T-helper 9 cell (primary cell): ENCODE measurements around the gene ARL6IP4.

ENCODE experiments used
- DNase-seq: peaks from one replicate; pipeline ENCODE4 v3.0.0-alpha.2; 2020

The ARL6IP4 gene

DNA sequence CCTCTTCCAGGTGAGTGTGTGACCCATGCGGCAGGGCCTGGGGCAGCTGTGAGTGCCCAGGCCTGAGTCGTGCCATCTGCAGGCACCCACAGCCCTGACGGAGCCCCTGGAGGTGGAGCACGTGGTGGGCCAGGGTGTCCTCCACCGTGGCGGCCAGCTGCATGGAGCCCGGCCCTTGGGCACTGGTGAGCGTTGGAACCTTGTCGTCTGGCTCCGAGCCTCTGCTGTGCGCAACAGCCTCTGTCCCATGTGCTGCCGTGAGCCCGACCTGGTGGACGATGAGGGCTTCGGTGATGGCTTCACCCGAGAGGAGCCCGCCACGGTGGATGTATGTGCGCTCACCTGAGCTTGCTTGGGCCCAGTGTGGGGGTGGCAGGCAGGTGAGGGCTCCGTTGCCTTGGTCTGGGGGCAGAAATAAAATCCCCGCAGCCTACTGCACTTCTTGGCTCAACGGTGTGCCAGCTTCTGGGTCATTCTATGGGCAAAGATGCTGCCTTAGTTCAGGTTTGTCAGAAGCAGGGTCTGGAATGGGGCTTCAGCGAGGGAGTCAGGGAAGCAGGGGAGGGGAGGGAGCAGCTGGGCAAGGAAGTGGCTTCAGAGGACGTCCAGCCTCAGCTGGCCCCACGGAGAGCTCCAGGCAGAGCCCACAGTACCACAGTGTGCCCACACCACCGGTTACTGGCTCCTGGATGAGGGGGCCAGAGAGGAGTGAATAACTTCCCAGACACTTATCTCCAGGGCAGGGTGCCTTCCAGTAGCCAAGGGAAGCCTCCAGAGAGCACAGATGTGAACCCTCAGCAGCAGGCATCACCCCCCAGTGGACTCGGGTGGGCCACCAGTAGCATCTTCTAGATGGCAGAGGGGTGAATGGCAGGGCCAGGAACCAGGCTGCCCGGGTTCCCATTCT lies 1.2 kb upstream of the ARL6IP4 start:
- DNase-seq = no peak

DNA sequence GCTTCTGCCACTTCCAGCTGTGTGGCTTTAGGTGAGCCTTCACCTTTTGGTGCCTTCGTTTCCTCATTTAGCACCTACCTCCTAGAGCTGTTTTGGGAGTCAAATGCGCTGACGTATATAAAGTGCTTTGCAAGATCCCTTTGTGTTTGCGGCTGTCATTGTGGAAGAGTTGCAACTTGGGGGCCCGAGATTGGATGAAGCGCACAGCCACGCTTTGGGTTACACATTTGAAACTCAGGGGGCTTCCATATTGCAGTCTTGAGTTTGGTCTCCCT lies 636 bp upstream of the ARL6IP4 start:
- DNase-seq = no peak

DNA sequence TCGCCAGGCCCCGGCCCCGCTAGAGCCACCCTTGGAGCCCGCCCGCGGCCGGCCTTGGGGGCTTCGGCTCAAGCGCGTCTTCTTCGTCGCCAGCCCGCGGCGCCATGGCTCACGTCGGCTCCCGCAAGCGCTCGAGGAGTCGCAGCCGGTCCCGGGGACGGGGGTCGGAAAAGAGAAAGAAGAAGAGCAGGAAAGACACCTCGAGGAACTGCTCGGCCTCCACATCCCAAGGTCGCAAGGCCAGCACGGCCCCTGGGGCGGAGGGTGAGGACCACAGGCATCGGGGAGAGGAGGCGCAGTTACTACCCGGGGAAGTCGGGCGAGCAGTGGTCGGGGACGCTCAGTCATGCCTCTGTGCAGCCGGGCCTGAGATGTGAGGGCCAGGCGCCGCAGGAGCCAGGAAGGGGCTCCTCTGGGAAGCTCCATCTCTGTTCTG lies 573 bp downstream of the ARL6IP4 start:
- DNase-seq = no peak

DNA sequence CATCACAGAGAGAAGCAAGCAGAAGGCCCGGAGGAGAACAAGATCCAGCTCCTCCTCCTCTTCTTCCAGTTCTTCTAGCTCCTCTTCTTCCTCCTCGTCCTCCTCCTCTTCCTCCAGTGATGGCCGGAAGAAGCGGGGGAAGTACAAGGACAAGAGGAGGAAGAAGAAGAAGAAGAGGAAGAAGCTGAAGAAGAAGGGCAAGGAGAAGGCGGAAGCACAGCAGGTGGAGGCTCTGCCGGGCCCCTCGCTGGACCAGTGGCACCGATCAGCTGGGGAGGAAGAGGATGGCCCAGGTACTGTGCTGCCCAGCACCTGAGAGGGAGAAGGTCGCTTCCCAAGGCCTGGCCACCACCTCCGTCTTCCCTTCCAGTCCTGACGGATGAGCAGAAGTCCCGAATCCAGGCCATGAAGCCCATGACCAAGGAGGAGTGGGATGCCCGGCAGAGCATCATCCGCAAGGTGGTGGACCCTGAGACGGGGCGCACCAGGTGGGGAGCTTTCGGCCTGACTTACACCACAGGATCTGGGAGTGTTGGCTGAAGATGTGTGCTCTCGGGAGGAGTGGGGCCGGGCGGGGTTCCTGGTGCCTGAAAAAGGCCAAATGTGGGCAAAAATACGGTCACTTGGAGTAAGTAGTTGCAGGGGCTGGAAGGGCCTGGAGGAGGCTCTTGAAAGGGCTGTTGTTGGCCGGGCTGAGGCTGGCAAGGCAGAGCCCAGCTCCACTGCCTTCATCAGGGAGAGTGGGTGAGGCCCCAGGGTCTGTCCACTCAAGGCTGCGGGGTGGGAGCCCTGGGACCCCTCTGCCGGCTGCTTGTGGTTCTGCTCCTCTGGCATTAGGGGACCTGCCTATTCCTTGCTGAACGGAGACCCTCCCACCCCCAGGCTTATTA lies 1.4 kb downstream of the ARL6IP4 start:
- DNase-seq = no peak

DNA sequence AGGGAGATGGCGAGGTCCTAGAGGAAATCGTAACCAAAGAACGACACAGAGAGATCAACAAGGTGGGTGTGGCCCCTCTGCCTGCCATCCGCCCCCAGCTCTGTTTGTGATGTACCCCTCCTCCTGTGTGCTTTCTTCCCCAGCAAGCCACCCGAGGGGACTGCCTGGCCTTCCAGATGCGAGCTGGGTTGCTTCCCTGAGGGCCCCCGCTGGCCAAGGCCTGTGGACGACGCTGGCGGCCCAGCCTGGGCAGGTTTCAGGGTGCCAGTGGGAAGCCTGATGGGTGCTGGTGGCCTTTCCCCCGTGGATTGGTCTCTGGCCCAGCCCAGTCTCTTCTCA lies 2.0 kb downstream of the ARL6IP4 start:
- DNase-seq = no peak

DNA sequence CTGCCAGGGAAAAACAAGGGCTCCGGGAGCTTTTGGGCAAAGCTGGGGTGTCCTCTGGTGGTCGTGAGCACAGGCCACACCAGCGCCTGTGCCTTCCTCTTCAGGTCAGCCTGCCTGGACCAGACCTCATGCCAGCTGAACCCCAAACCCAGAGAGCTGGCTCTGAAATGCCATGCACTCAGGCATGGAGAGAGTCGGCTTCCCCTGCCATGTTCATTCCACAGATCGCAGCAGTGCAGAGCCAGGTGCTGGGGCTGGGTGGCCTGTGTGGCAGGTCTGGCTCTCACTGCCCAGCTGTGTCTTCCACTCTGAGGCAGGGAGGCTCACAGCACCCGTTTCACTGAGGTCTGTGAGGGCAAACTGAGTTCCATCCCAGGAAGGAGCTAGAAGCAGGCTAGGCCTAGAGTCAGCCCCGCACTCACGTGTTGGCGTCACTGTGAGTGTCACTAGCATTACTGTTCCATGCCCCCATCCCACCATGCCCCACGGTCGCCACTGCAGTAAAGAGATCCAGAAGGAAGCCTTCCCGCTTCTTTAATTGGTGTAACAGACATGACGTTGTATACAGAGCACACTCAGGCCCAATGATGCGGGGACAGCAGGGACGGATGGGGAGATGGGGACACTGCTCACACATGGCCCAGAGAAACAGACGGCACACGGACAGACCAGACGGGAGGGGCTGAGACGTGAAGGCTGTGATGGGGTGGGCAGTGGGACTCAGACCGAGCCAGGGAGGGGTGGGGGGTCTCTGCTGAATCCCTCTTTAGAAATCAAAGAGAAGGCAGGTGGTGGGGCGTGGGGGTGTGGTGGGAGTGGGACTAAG lies 2.7 kb downstream of the ARL6IP4 start:
- DNase-seq = no peak

DNA sequence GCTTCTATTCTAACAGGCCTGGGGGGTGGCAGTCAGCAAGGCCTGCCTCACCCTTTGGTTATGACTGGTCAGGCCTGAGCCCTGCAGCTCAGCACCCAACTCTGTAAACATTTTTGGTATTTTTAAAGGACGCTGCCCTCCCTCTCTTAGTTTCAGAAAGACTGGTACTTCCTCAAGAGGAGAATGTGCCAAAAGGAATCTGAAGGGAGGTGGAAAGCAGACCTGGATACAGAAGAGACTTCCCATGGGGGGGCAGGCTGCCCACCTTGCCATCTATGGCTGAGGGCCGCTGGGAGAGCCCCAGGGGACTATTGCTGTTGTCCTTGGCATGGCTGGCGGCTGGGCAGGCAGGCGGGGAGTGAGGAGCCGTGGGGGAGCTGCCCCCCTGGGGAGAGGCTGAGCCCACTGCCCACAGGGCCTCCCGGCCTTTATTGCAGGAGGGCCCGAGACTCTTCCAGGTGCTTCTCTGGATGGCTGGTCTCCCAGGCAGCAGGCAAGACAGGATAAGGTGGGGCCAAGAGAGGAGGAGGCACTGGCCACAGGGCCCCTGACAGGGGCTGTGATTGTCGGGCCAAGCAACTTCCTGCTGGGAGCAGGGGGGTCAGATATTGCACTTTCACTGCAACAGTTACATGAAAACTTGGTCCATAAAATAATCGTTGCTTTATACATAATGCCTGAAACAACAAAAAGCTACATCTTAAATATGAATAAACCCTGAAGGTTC lies 3.5 kb downstream of the ARL6IP4 start:
- no peak for DNase-seq

DNA sequence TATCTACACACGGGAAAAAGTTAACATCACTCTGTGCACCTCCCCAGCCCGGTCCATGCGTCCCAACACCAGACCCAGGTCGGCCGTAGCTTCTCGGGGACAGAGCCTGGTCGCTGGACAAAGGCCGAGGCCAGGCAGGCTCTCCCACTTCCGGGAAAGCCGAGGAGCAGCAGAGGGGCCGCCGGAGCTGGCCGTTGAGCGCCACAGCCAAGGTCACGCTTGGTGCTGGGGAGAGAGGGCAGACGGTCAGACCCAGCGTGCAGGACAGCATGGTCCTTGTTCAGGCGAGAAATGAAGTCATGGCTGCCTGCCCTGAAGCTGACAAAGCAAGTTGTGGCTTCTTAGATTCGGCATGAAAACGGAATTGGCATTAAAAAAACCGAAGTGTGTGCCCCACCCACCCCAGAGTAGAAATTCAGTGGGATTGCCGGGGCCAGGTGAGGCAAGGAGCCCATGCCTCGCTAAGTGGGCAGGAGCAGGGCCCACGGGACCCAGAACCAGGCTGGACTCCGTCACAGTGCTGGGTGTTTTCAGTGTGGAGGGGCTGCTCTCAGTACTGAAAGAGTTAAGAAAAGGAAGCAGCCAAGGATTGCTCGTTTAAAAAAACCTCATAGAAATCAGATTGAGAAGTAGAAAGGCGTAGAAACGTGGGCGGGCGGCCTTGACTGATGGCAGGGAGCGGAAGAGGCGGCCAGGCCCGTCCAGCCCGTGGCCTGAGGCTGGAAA lies 4.3 kb downstream of the ARL6IP4 start:
- DNase-seq = no peak

DNA sequence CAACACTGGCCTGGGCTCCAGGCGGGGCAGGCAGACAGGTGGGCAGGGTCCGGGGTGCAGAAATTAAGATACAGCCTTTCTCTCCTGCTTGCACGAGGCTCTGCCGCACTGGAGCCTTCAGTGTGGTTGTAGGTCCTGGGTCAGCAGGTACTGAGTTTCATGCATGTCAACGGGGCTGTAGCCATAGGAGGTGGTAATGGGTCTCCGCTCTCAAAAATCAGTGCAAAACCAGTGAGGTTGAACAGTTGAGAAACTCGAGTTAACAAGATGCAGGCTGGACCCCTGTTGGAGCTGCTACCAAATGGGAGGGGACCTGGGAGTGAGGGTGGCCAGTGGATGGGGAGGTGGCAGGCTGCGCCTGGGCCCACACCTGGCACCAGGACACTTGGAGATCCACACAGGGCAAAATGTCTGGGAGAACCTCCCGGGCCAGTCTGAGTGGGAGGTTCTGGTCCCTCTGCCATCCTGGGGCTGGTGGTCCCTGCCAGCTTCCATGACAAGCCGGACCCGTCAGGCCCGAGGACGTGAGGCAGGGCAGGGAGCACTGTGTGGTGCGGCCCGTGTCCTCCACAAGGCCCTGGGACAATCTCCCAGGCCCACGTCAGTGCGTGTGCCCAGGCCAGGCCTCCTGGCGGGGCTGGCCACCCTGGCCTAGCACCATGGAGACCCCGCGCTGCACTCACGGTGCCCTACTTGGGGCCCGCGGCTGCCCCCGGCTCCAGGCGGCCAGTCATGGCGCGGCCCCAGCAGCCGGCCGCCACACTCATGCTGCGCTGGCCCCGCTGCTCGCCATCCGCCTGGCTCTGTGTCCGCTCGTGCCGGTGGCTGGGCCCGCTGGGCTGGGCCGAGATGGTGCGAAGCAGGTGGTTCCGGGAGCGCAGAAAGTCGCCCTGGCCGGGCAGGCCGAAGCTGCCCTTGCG lies 5.1 kb downstream of the ARL6IP4 start:
- DNase-seq = no peak

DNA sequence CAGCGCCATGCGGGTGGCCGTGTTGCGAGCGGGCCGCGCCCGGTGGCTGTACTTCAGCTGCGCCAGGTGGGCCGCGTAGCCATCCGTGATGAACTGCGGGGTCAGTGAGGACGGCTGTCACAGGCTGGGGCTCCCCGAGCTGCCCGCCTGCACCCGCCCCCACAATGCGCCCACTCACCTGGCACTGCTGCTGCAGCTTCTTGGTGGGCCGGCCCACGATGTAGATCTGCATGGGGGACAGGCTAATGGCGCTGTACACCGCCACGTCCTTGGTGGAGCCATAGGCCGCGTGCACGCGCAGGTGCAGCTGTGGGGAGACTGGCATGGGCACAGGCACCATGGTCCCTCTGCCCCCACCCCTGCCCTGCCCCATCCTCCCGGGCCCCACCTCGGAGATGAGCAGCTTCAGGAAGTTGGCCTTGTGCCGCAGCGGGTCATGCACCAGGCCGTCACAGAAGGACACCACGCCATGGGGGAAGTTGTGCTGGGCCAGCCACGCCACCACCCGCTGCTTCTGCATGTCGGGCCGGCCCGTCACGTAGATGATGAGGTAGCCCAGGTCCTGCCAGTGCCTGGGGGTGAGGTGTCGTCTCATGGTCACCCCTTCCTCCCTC lies 5.9 kb downstream of the ARL6IP4 start:
- DNase-seq = no peak

DNA sequence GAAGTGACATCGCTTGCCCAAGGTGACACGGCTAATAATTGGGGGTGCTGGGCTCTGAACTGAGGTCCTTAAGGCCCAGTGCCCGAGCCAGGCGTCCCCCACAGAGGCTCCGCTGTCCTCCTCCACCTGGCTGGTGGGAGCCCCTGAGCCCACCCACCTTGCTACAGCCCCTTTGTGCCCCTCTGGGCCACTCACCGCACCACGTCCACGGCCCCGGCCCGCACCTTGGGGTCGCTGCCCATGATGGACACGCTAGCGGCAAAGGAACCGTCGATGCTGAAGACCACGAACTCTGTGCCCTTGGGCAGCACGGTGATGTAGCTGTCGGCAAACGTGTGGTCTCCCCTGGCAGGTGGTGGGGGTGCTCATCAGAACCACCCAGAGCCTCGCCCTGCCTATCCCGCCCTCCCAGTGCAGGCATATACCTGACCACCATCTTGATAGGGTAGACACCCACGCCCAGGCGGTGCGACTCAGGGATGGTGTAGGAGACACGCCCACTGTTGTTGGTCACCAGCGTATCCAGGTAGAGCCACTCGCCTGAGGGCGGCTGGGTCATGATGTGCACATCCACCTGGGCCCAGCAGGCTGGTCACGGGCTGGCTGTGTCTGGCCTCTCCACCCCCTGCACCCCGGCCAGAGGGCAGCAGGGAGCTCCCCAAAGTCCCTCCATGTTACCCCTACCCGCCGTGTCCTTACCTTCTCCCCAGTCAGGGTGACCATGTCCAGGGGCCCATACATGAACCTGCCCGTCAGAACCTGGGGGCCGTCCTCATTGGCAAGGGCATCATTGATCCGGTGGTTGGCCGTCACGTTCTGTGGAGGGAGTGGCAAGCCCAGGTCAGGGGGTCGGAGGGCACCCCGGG lies 6.8 kb downstream of the ARL6IP4 start:
- no peak for DNase-seq

DNA sequence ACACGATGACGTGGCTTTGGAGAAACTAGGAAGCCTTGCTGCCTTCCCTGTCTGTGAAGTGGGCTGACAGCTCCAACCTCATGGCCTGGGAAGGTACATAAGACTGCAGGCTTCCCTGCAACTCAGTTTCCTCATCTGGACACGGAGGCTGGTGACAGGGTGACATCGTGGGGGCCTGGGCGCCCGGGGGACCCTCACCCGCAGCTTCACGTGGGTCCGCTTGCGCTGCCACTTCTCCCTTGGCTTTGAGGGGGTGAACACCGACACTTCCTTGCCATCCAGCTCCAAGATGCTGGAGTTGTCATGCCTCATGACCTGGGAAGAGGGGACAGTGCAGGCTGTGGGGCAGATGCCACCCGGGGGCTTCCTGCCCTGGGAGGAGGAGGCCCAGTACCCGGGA lies 7.6 kb downstream of the ARL6IP4 start:
- DNase-seq = no peak

DNA sequence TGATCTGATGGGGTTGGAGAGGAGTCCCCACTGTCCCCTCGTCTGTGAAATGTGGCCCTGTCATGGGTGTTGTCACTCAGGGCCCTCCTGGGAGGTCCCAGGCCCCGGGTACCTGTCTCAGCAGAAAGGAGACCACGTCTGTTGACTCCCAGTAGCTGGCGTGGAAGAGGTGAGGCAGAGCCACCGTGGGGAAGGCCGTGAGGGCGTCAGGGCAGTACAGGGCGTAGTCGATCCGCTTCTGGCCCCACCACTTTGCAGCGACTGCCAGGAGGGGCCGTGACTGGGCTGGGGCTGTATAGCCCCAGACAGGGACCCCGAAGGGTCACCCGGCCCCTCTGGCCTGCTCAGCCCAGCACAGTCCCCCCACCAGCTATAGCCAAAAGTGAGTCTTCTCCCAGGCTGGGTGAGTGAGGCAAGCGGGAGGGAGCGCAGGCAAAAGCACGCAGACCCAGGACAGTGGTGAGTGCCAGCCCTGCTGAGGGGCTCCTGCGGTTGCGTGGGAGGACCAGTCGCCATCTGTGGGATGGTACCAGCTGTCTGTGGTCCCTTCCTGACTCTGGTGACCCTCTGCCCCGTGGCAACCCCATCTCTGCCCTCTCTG lies 8.2 kb downstream of the ARL6IP4 start:
- no peak for DNase-seq

DNA sequence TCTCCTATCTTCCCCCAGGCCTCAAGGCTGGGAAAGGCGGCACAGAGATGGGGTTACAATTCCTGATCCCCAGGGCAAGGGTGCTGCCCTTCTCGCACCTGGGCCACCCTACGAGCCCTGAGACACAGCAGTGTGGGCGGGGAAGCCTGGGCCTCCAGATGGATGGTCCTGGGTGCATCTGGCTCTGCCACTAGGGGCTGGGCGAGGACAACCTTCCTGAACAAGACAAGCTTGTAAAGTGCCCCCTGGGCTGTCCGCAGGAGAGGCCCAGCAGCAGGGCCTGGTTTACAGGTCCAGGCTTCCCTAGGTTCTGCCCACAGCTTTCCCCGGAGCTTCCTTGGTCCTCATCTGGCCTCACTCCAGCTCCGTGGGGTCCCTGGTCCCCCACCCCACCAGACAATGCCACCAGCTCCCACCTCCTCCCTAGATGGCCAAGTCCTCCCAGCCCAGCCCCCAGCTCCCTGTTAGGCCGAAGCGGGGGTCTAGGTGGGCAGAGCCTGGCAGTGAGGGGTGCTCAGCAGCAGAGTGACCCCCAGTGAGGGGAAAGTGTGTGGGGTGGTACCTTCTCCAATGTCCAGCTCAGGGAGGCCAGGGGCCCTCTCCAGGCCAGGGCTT lies 8.9 kb downstream of the ARL6IP4 start:
- no peak for DNase-seq

DNA sequence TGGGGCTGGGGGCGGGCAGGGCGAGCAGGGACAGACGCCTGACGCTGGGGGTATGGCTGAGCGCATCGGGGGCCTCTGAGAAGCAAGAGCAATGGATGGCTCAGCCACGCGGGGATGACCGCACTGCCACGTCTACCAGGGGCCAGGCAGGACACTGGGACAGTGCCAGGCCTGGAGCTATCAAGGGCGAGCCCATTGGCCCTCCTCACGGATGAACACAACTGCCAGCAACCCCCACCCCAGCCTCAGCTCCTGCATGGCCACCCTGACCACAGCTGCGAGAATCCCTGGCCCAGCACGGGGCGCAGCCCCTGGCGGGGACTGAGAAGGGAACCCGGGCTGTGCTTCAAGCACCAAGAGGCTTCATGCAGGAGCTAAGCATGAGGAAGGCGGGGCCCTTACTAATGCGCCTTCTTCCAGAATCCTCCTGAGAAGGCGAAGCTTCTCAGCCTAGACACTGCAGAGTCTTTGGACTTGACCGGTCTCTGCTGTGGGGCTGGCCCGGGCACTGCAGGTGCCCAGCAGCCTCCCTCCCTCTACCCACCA lies 9.5 kb downstream of the ARL6IP4 start:
- no peak for DNase-seq

DNA sequence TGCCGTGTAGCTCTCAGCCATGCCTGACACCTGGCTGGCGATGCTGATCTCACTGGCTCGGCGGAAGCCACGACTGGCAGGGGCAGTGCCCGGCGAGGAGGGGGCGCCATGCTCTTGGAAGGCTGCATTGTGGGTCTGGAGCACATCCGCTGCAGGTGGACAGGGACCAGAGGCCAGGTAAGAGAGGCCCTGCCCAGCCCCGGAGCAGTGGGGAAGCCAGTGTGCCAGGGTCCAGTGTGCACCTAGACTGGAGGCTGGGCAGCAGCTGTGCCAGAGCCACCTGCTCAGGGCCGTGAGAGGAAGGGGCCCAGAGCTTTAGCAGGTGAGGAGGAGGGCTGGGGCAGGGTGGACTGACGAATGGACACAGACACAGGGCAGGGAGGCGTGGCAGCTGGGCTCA lies 10.1 kb downstream of the ARL6IP4 start:
- no peak for DNase-seq

DNA sequence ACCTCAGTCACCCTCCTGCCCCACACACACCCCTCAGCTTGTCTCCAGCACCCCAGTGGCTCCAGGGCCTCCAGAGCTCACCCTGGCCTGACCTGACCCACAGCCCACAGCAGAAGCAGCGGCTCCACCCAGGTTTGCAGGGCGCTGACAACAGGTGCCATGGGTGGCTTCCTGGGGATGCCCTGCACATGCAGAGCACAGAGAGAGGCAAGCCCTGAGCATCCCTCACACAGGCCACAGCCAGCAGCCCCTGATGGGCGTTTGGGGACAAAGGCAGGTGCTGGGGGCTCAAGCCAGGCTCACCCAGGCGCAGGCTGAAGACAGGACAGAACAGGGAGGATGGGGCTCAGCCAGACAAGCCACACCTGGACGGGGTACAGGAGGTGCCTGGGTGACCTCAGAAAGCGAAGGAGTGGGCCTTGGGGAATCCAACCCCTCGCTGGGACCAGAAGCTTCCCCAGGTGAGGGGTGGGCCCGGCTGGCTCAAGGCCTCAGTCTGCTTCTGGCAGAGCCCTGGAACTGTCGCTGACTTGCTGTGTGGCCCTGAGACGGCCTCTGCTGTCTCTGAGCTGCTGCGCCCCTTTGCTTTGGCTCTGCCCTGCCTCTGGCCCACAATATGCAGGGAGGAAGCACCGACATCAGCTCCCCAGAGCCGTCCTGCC lies 10.6 kb downstream of the ARL6IP4 start:
- no peak for DNase-seq
